GM23338 (cell line): ENCODE measurements around the gene MORC4. TPM values are rescaled to one million over a fixed set of nuclear protein-coding genes. Genes with fewer than 3 reads are reported as not detected.
A peak's percentile ranks its signal among the peaks of the same experiment; 100 is the strongest.

Experiments used
- ATAC-seq: fragments of 200-7000 bp; cut with Tn5 transposase; 3 replicates; pipeline ENCODE4 v1.9.1; 2020
- DNase-seq: peaks from one replicate; pipeline ENCODE4 v3.0.0-alpha.2; 2015; ENCODE audit warnings: low spot score
- H2AFZ ChIP-seq: fragments of 200-600 bp; sonication (generic); 2 replicates; pipeline ENCODE4 v1.8.0; 2016; ENCODE audit warnings: antibody characterized with exemption, mild to moderate bottlenecking, moderate library complexity
- H3F3A ChIP-seq: fragments of 200-600 bp; sonication (generic); replicated peaks from 2 replicates; pipeline ENCODE4 v1.8.0; 2017; ENCODE audit warnings: antibody characterized with exemption, mixed run types, low read depth
- H3K27ac ChIP-seq: fragments of 200-600 bp; sonication (generic); 2 replicates; pipeline ENCODE4 v1.6.1; 2016; ENCODE audit warnings: low read depth
- H3K27me3 ChIP-seq: fragments of 200-600 bp; sonication (generic); 2 replicates; pipeline ENCODE4 v1.8.0; 2016; ENCODE audit warnings: mild to moderate bottlenecking, mixed run types, moderate library complexity; ENCODE audit not compliant: insufficient read depth
- H3K36me3 ChIP-seq: fragments of 200-600 bp; sonication (generic); 2 replicates; pipeline ENCODE4 v1.8.0; 2016; ENCODE audit warnings: mild to moderate bottlenecking; ENCODE audit not compliant: insufficient read depth
- H3K4me1 ChIP-seq: fragments of 200-600 bp; sonication (generic); 2 replicates; pipeline ENCODE4 v1.8.0; 2016; ENCODE audit warnings: mild to moderate bottlenecking, moderate library complexity; ENCODE audit not compliant: insufficient read depth
- H3K4me2 ChIP-seq: fragments of 200-600 bp; sonication (generic); 2 replicates; pipeline ENCODE4 v1.7.1; 2017; ENCODE audit warnings: mixed run types
- H3K4me3 ChIP-seq: fragments of 200-600 bp; sonication (generic); 2 replicates; pipeline ENCODE4 v1.6.1; 2016; ENCODE audit warnings: mixed run types
- H3K79me2 ChIP-seq: fragments of 200-600 bp; sonication (generic); replicated peaks from 2 replicates; pipeline ENCODE4 v1.8.0; 2017; ENCODE audit warnings: mild to moderate bottlenecking; ENCODE audit not compliant: insufficient read depth
- H3K9me2 ChIP-seq: fragments of 200-600 bp; sonication (generic); 2 replicates; pipeline ENCODE4 v1.8.0; 2017; ENCODE audit not compliant: insufficient read depth
- H4K20me1 ChIP-seq: fragments of 200-600 bp; sonication (generic); replicated peaks from 2 replicates; pipeline ENCODE4 v1.8.0; 2017; ENCODE audit warnings: mild to moderate bottlenecking; ENCODE audit not compliant: insufficient read depth
- H3K27ac Mint-ChIP-seq: 2 replicates; pipeline ENCODE4 v1.8.0; 2020; ENCODE audit warnings: inconsistent platforms, mild to moderate bottlenecking, moderate library complexity, mixed read lengths
- H3K27me3 Mint-ChIP-seq: 3 replicates; pipeline ENCODE4 v1.8.0; 2022; ENCODE audit warnings: low read depth, mild to moderate bottlenecking, moderate library complexity, mixed read lengths, inconsistent platforms; ENCODE audit not compliant: insufficient read depth, poor library complexity
- H3K36me3 Mint-ChIP-seq: 3 replicates; pipeline ENCODE4 v1.8.0; 2021; ENCODE audit warnings: low read depth, mild to moderate bottlenecking, inconsistent platforms, moderate library complexity, mixed read lengths
- H3K4me1 Mint-ChIP-seq: 3 replicates; pipeline ENCODE4 v1.8.0; 2020; ENCODE audit warnings: mild to moderate bottlenecking, inconsistent platforms, mixed read lengths
- H3K4me3 Mint-ChIP-seq: 3 replicates; pipeline ENCODE4 v1.8.0; 2021; ENCODE audit warnings: moderate library complexity, mild to moderate bottlenecking, inconsistent platforms, mixed read lengths
- H3K9me3 Mint-ChIP-seq: 3 replicates; pipeline ENCODE4 v1.8.0; 2020; ENCODE audit warnings: moderate library complexity, mild to moderate bottlenecking, inconsistent platforms, mixed read lengths
- EZH2 ChIP-seq: fragments of 200-600 bp; sonication (generic); IDR thresholded peaks from one replicate; pipeline ENCODE4 v1.8.0; 2017; ENCODE audit warnings: antibody characterized with exemption, mild to moderate bottlenecking, low read depth; ENCODE audit not compliant: unreplicated experiment
- EZH2phosphoT487 ChIP-seq: fragments of 200-600 bp; sonication (generic); IDR thresholded peaks from one replicate; pipeline ENCODE4 v1.8.1; 2018; ENCODE audit warnings: antibody characterized with exemption; ENCODE audit not compliant: unreplicated experiment
- JUNB ChIP-seq: IDR thresholded peaks from one replicate; pipeline ENCODE4 v1.6.1; 2016; ENCODE audit warnings: antibody characterized with exemption; ENCODE audit not compliant: unreplicated experiment
- POLR2AphosphoS5 ChIP-seq: IDR thresholded peaks from 2 replicates; pipeline ENCODE4 v1.6.1; 2016; ENCODE audit warnings: antibody characterized with exemption, low read depth
- STAT1 ChIP-seq: IDR thresholded peaks from one replicate; pipeline ENCODE4 v1.6.1; 2016; ENCODE audit warnings: antibody characterized with exemption; ENCODE audit not compliant: unreplicated experiment
- ZNF114 ChIP-seq: fragments of 250-450 bp; sonication (Bioruptor Pico); IDR thresholded peaks from 2 replicates; pipeline ENCODE4 v1.5.0; 2020; ENCODE audit warnings: mild to moderate bottlenecking, moderate library complexity
- ZNF331 ChIP-seq: fragments of 250-450 bp; sonication (Bioruptor Pico); IDR thresholded peaks from 2 replicates; pipeline ENCODE4 v1.5.0; 2020; ENCODE audit warnings: low read depth, mild to moderate bottlenecking, moderate library complexity
- long read RNA-seq: library from polyadenylated mRNA; unstranded; transcript quantifications from one replicate; pipeline ENCODE4 v2.0.0, GENCODE V29; 2020; ENCODE audit not compliant: unreplicated experiment
- polyA plus RNA-seq: library from polyadenylated mRNA; unstranded; fragments of >200 nt; fragmentation: Nextera tagmentation; extraction: Ambion mirVana; gene quantifications from 2 replicates; pipeline ENCODE4 v1.2.1, GENCODE V29; 2016
- total RNA-seq: library from RNA; depleted of rRNA; stranded (reverse); fragments of >200 nt; shearing (Covaris generic); gene quantifications from 2 replicates; pipeline ENCODE4 v1.2.3, GENCODE V29; 2014; rRNA removed
- TF ChIP-seq, protein P1 (sequence below): fragments of 250-450 bp; sonication (Bioruptor Pico); IDR thresholded peaks from 2 replicates; pipeline ENCODE4 v1.5.0; 2020; ENCODE audit warnings: mild to moderate bottlenecking, moderate library complexity
- TF ChIP-seq, protein P2 (sequence below): IDR thresholded peaks from one replicate; pipeline ENCODE4 v1.6.1; 2018; ENCODE audit warnings: antibody characterized with exemption; ENCODE audit not compliant: unreplicated experiment

The MORC4 gene
- total RNA-seq = 1.7 and 2.1 TPM in 2 replicates
- polyA plus RNA-seq = 1.6 and 2.0 TPM in 2 replicates
- long read RNA-seq = 0 reads

DNA sequence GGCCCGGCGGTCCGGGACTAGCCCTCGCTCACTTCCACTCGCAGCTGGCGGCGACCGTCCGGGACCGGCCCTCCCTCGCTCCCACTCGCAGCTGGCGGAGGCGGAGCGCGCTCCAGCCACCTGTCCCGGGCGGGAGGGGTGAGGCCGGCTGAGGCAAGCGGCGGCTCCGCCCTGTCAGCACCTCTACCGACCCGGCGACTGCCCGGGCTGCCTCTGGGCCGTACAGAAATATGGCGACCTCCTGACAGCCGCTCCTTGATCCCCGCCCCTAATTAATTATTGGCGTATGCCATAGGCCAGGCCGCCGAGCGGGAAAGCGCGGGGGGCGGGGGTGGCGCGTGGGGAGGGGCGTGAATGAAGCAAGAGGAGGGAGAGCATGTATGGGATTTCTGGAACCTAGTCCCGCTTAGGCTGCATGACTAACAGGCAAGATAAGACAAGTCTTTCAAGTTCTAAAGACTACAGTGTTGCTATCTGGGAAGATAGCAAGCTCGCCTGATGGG, at the start of gene MORC4:
TSS of gene MORC4 (minus strand) at position 200 of the 503 bp plus-strand sequence. CDS start 243 bp downstream, outside the sequence.
- Histone ChIP-seq H3K27me3 (peaks cover 8% of the 10 kb centered on the region), H2AFZ (0 out of 2 replicates have a peak within 1 kb of the TSS, but pooled peaks have one; percentile 56), H3K36me3 (no peaks in the 10 kb centered on the region), H3K4me2 (peak within 1 kb of the TSS; percentile 86), H3K9me2 (no peaks in the 10 kb centered on the region), H3K4me1 (no peaks in the 10 kb centered on the region), H3K4me3 (peak within 1 kb of the TSS; percentile 61), H3F3A (no peaks in the 10 kb centered on the region), H3K79me2 (no peaks in the 10 kb centered on the region), H3K27ac (no peak within 1 kb of the TSS), H4K20me1 (no peaks in the 10 kb centered on the region)
- Mint-ChIP-seq H3K27ac (no peak within 1 kb of the TSS), H3K9me3 (peaks cover 10% of the 10 kb centered on the region; the same call in 1 of the 3 replicates), H3K4me3 (peak within 1 kb of the TSS; percentile 78), H3K27me3 (peaks cover 10% of the 10 kb centered on the region), H3K36me3 (peaks cover 7% of the 10 kb centered on the region; the same call in 2 of the 3 replicates), H3K4me1 (peaks cover 6% of the 10 kb centered on the region; the same call in 2 of the 3 replicates)
- TF ChIP-seq ZNF114 (CRISPR knock-in tag) (no peak), POLR2AphosphoS5 (peak; percentile 55; the same call in 1 of the 2 replicates)
- peak; percentile 95 for ATAC-seq
- peak; percentile 76 for DNase-seq

DNA sequence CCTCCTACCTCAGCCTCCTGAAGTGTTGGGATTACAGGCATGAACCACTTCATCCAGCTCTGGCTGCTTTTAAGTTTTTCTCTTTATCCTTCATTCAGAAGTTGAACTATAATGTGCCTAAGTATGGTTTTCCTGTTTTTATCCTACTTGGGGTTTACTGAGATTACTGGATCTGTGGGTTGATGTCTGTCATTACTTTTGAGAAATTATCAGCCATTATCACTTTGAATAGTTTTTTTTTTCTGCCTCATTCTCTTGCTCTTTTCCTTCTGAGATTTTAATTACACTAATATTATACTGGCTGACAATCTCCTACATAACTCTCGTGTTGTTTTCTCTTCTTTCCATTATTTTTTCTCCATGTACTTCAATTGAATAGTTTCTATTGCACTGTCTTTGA, 47.6 kb upstream of the MORC4 start:
- no peaks in the 10 kb centered on the region for H3K36me3 ChIP-seq
- ATAC-seq (no peak), DNase-seq (no peak)
- no peaks in the 10 kb centered on the region for H3K9me2 ChIP-seq
- no peaks in the 10 kb centered on the region for H3F3A ChIP-seq
- TF ChIP-seq, protein P1, sequence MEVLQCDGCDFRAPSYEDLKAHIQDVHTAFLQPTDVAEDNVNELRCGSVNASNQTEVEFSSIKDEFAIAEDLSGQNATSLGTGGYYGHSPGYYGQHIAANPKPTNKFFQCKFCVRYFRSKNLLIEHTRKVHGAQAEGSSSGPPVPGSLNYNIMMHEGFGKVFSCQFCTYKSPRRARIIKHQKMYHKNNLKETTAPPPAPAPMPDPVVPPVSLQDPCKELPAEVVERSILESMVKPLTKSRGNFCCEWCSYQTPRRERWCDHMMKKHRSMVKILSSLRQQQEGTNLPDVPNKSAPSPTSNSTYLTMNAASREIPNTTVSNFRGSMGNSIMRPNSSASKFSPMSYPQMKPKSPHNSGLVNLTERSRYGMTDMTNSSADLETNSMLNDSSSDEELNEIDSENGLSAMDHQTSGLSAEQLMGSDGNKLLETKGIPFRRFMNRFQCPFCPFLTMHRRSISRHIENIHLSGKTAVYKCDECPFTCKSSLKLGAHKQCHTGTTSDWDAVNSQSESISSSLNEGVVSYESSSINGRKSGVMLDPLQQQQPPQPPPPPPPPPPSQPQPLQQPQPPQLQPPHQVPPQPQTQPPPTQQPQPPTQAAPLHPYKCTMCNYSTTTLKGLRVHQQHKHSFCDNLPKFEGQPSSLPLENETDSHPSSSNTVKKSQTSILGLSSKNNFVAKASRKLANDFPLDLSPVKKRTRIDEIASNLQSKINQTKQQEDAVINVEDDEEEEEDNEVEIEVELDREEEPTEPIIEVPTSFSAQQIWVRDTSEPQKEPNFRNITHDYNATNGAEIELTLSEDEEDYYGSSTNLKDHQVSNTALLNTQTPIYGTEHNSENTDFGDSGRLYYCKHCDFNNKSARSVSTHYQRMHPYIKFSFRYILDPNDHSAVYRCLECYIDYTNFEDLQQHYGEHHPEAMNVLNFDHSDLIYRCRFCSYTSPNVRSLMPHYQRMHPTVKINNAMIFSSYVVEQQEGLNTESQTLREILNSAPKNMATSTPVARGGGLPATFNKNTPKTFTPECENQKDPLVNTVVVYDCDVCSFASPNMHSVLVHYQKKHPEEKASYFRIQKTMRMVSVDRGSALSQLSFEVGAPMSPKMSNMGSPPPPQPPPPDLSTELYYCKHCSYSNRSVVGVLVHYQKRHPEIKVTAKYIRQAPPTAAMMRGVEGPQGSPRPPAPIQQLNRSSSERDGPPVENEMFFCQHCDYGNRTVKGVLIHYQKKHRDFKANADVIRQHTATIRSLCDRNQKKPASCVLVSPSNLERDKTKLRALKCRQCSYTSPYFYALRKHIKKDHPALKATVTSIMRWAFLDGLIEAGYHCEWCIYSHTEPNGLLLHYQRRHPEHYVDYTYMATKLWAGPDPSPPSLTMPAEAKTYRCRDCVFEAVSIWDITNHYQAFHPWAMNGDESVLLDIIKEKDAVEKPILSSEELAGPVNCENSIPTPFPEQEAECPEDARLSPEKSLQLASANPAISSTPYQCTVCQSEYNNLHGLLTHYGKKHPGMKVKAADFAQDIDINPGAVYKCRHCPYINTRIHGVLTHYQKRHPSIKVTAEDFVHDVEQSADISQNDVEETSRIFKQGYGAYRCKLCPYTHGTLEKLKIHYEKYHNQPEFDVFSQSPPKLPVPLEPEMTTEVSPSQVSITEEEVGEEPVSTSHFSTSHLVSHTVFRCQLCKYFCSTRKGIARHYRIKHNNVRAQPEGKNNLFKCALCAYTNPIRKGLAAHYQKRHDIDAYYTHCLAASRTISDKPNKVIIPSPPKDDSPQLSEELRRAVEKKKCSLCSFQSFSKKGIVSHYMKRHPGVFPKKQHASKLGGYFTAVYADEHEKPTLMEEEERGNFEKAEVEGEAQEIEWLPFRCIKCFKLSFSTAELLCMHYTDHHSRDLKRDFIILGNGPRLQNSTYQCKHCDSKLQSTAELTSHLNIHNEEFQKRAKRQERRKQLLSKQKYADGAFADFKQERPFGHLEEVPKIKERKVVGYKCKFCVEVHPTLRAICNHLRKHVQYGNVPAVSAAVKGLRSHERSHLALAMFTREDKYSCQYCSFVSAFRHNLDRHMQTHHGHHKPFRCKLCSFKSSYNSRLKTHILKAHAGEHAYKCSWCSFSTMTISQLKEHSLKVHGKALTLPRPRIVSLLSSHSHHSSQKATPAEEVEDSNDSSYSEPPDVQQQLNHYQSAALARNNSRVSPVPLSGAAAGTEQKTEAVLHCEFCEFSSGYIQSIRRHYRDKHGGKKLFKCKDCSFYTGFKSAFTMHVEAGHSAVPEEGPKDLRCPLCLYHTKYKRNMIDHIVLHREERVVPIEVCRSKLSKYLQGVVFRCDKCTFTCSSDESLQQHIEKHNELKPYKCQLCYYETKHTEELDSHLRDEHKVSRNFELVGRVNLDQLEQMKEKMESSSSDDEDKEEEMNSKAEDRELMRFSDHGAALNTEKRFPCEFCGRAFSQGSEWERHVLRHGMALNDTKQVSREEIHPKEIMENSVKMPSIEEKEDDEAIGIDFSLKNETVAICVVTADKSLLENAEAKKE (CRISPR knock-in tag) = no peak
- TF ChIP-seq ZNF331 = no peak
- TF ChIP-seq, protein P2, sequence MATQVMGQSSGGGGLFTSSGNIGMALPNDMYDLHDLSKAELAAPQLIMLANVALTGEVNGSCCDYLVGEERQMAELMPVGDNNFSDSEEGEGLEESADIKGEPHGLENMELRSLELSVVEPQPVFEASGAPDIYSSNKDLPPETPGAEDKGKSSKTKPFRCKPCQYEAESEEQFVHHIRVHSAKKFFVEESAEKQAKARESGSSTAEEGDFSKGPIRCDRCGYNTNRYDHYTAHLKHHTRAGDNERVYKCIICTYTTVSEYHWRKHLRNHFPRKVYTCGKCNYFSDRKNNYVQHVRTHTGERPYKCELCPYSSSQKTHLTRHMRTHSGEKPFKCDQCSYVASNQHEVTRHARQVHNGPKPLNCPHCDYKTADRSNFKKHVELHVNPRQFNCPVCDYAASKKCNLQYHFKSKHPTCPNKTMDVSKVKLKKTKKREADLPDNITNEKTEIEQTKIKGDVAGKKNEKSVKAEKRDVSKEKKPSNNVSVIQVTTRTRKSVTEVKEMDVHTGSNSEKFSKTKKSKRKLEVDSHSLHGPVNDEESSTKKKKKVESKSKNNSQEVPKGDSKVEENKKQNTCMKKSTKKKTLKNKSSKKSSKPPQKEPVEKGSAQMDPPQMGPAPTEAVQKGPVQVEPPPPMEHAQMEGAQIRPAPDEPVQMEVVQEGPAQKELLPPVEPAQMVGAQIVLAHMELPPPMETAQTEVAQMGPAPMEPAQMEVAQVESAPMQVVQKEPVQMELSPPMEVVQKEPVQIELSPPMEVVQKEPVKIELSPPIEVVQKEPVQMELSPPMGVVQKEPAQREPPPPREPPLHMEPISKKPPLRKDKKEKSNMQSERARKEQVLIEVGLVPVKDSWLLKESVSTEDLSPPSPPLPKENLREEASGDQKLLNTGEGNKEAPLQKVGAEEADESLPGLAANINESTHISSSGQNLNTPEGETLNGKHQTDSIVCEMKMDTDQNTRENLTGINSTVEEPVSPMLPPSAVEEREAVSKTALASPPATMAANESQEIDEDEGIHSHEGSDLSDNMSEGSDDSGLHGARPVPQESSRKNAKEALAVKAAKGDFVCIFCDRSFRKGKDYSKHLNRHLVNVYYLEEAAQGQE = no peak
- TF ChIP-seq EZH2phosphoT487 = no peak
- TF ChIP-seq POLR2AphosphoS5 = no peak
- TF ChIP-seq STAT1 = no peak
- TF ChIP-seq EZH2 = no peak
- no peak for TF ChIP-seq JUNB
- H3K27ac Mint-ChIP-seq = no peak overlapping the region
- no peak overlapping the region for H3K4me3 ChIP-seq
- no peaks in the 10 kb centered on the region for H3K9me3 Mint-ChIP-seq
- H3K79me2 ChIP-seq = no peaks in the 10 kb centered on the region
- H3K27me3 Mint-ChIP-seq = peaks cover 3% of the 10 kb centered on the region
- no peak overlapping the region for H3K27ac ChIP-seq
- no peaks in the 10 kb centered on the region for H3K4me1 Mint-ChIP-seq
- H4K20me1 ChIP-seq = no peaks in the 10 kb centered on the region
- H3K4me2 ChIP-seq = no peak overlapping the region
- no peak overlapping the region for H2AFZ ChIP-seq
- peaks cover 3% of the 10 kb centered on the region; the same call in 1 of the 3 replicates for H3K36me3 Mint-ChIP-seq
- no peak overlapping the region for H3K4me3 Mint-ChIP-seq
- H3K27me3 ChIP-seq = no peaks in the 10 kb centered on the region
- H3K4me1 ChIP-seq = no peaks in the 10 kb centered on the region
